ENCODE data around the gene PABPC1L2A.
A peak's percentile ranks its signal among the peaks of the same experiment; 100 is the strongest.
"Not testable (repeated sequence)": the region's sequence is repeated elsewhere in the genome, so short reads cannot be mapped to it uniquely, and the experiment has no call there.

The PABPC1L2A gene

DNA sequence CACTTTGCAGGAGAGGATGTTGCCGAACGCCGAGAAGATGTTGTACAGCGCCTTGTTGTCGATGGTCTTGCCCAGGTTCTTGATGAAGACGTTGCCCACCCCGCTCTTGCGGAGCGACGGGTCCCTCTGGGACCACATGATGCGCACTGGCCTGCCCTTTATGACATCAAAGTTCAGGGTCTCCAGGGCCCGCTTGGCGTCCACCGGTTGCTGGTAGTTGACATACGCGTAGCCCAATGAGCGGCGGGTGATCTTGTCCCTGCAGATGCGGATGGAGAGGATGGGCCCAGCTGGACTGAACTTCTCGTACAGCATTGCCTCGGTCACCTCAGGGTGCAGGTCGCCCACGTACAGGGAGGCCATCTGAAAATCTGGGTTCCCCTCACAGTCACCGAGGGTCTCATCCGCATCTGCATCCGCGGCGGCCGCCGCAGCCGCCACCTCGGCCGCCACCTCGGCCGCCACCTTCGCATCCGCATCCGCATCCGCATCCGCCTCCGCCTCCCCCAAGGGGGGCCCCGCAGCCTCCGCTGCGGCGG, at the start of gene PABPC1L2A:
TSS of gene PABPC1L2A (minus strand) at position 489 of the 539 bp plus-strand sequence. CDS start at position 363, 126 bp downstream.
- not testable (repeated sequence) for H3K36me3 Mint-ChIP-seq, H3K4me1 Mint-ChIP-seq, H3K27ac Mint-ChIP-seq, H3K4me3 Mint-ChIP-seq, H3K27me3 Mint-ChIP-seq, H3K9me3 Mint-ChIP-seq

DNA sequence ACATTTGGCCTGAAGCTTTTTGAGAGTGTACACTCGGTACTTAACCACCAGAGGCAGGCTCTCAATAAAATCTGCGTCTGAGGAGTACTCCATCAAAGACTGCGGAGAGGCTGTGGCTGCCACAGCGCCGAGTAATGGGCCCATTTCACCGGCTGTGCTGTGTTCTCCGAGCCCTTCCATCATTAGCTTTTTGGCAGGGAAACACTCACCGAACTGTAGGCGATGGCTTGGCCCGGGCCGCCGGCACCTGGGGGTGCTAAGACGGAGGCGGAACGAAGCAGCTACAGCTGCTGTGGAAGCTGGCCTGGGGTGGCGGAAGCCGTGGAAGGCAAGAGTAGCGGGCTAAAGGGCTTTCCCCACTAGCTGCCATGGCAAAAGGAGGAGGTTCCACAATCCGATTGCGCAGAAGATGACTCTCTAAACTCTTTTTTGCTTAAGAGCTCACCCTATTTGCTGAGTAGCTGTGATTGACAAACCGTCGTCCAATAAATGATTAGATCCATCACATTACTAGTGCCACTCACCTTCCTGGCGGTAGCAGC, 48.5 kb upstream of the PABPC1L2A start:
- Mint-ChIP-seq H3K4me1 (peaks cover 5% of the 10 kb centered on the region), H3K36me3 (peaks cover 3% of the 10 kb centered on the region), H3K9me3 (no peaks in the 10 kb centered on the region), H3K27ac (peak overlapping the region; percentile 68), H3K4me3 (peak overlapping the region; percentile 74), H3K27me3 (peaks cover 7% of the 10 kb centered on the region)

DNA sequence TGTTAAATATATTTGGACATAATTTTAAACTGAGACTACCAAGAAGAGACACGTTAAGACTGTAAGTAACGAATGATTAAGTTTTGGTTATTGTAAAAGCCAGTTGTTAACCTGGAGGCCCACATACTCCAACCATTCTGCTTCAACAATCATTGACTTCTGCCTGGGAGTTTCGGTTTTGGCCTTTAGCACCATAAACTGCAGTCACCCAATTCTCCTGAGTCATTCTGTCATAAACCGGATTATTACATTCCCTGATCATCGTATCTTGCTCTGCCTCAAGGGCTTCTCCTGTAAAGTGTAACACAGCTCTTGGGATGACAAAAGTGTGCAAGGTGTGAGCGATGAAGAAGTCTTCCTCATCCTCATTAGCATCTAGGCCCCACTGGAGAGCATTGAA, 46.9 kb upstream of the PABPC1L2A start:
- peaks cover 7% of the 10 kb centered on the region for H3K27me3 Mint-ChIP-seq
- H3K36me3 Mint-ChIP-seq, result peaks cover 3% of the 10 kb centered on the region
- H3K27ac Mint-ChIP-seq, result no peak overlapping the region
- peaks cover 5% of the 10 kb centered on the region for H3K4me1 Mint-ChIP-seq
- H3K4me3 Mint-ChIP-seq, result no peak overlapping the region
- no peaks in the 10 kb centered on the region for H3K9me3 Mint-ChIP-seq

DNA sequence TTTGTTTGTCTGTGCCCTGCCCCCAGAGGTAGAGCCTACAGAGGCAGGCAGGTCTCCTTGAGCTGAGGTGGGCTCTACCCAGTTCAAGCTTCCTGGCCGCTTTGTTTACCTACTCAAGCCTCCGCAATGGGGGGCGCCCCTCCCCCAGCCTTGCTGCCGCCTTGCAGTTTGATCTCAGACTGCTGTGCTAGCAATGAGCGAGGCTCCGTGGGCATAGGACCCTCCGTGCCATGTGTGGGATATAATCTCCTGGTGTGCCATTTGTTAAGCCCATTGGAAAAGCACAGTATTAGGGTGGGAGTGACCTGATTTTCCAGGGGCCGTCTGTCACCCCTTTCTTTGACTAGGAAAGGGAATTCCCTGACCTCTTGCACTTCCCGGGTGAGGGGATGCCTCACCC, 20.2 kb upstream of the PABPC1L2A start:
- H3K9me3 Mint-ChIP-seq, H3K27ac Mint-ChIP-seq, H3K4me3 Mint-ChIP-seq, H3K4me1 Mint-ChIP-seq, H3K27me3 Mint-ChIP-seq, H3K36me3 Mint-ChIP-seq: not testable (repeated sequence)

DNA sequence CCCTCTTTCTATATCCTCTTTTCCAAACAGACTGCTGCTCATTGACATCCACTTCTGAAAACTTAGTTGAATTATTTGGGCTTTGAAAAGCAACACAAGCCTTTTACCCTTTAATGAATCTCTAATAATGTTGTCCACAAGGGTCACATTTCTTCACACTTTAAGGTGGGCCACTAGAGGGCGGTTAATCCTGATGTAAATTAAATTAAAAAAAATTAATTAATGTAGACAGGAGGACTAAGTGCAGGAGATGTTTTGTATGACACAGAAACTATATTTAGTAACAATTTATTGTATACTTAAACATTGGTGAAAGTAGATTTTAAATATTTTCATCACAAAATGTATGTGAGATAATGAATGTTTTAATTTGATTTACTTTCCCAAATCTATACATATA, 7.5 kb upstream of the PABPC1L2A start:
- not testable (repeated sequence) for H3K36me3 Mint-ChIP-seq, H3K4me1 Mint-ChIP-seq, H3K9me3 Mint-ChIP-seq, H3K27ac Mint-ChIP-seq, H3K27me3 Mint-ChIP-seq, H3K4me3 Mint-ChIP-seq

DNA sequence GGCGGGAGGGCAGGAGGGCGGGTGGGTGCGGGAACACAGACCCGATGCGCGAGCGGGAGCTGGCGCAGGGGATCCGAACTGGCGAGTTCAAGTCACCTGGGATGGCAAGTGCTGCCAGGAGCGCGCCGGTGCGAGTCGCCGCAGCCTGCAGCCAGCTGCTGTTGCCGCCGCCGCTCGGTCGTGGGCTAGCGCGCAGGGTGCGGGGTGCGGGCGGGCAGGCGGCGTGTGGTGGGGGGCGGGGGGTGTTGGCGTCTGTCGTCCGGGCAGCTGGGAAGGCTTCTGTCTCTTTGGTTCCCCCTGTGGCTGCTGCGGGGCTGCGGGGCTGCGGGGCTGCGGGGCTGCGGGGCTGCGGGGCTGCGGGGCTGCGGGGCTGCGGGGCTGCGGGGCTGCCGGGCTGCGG, 572 bp upstream of the PABPC1L2A start:
- not testable (repeated sequence) for H3K27ac Mint-ChIP-seq, H3K27me3 Mint-ChIP-seq, H3K9me3 Mint-ChIP-seq, H3K4me3 Mint-ChIP-seq, H3K4me1 Mint-ChIP-seq, H3K36me3 Mint-ChIP-seq

DNA sequence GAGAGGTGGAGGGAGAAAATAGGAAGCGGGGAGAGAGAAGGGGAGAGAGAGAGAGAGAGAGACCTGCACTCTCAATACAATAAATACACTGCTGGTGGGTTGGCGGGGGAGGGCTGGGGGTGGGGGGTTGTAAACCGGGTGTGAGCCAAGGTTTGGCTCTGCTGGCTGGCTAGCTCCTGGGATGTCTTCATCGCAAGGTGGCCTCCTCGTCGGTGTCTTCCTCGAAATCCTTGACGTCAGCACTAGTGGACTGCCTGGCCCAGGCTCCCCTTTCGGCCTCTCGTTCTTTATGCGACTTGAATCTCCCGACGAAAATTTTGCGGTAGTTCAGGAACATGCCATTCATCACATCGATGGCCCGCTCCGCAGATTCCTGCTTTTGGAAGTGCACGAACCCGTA, 715 bp downstream of the PABPC1L2A start:
- not testable (repeated sequence) for H3K4me1 Mint-ChIP-seq, H3K4me3 Mint-ChIP-seq, H3K9me3 Mint-ChIP-seq, H3K36me3 Mint-ChIP-seq, H3K27ac Mint-ChIP-seq, H3K27me3 Mint-ChIP-seq

DNA sequence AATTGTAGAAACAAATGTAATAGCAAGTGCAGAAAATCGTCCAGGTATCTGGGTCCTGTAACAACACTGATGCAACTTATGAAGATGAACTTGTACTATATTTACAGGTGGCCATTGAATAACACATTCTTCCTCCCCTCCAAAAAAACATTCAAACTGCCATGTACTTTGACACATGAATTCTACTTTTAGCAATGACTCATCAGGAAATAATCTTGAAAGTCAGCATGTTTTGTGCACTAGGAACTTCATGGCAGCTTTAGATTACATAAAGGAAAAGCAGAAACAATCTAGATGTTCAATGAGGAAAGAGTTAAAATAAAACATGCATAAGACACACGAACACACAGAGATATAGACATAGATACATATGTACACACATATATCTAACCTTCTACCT, 2.5 kb downstream of the PABPC1L2A start:
- peaks cover 8% of the 10 kb centered on the region for H3K27me3 Mint-ChIP-seq
- H3K27ac Mint-ChIP-seq, result no peak overlapping the region
- no peak overlapping the region for H3K4me3 Mint-ChIP-seq
- no peaks in the 10 kb centered on the region for H3K4me1 Mint-ChIP-seq
- H3K36me3 Mint-ChIP-seq, result no peaks in the 10 kb centered on the region
- no peaks in the 10 kb centered on the region for H3K9me3 Mint-ChIP-seq

DNA sequence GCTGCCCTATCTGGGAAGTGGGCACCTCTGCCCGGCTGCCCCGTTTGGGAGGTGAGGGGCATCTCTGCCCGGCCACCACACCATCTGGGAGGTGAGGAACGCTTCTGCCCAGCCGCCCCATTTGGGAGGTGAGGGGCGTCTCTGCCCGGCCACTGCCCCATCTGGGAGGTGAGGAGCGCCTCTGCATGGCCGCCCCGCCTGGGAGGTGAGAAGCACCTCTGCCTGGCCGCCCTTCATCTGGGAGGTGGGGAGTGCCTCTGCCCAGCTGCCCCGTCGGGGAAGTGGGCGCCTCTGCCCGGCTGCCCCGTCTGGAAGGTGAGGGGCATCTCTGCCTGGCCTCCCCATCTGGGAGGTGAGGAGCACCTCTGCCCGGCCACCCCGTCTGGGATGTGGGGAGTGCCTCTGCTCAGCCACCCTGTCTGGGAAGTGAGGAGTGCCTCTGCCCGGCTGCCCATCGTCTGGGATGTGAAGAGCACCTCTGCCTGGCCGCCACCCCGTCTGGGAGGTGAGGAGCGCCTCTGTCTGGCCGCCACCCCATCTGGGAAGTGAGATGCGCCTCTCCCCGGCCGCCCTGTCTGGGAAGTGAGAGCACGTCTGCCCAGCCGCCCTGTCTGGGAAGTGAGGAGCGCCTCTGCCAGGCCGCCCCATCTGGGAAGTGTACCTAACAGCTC, 9.8 kb downstream of the PABPC1L2A start:
- H3K27me3 Mint-ChIP-seq, result peaks cover under 1% of the 10 kb centered on the region
- H3K36me3 Mint-ChIP-seq, result no peaks in the 10 kb centered on the region
- H3K4me3 Mint-ChIP-seq, result no peak overlapping the region
- H3K9me3 Mint-ChIP-seq, result no peaks in the 10 kb centered on the region
- H3K27ac Mint-ChIP-seq, result no peak overlapping the region
- no peaks in the 10 kb centered on the region for H3K4me1 Mint-ChIP-seq

DNA sequence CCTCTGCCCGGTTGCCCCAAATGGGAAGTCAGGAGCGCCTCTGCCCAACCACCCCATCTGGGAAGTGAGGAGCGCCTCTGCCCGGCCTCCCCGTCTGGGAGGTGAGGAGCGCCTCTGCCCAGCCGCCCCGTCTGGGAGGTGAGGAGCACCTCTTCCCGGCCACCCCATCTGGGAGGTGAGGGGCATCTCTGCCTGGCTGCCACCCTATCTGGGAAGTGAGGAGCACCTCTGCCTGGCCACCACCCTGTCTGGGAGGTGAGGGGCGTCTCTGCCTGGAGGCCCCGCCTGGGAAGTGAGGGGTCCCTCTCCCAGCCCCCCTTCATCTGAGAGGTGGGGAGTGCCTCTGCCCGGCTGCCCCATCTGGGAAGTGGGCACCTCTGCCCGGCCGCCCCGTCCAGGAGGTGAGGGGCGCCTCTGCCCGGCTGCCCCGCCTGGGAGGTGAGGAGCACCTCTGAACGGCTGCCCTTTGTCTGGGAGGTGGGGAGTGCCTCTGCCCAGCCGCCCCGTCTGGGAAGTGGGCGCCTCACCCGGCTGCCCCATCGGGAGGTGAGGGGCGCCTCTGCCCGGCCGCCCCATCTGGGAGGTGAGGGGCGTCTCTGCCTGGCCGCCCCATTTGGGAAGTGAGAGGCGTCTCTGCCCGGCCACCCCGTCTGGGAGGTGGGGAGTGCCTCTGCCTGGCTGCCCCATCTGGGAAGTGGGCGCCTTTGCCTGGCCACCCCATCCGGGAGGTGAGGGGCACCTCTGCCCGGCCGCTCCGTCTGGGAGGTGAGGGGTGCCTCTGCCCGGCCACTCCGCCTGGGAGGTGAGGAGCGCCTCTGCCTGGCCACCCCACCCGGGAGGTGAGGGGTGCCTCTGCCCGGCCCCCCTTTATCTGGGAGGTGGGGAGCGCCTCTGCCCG, 10.6 kb downstream of the PABPC1L2A start:
- H3K27ac Mint-ChIP-seq, result no peak overlapping the region
- H3K27me3 Mint-ChIP-seq, result no peaks in the 10 kb centered on the region
- H3K36me3 Mint-ChIP-seq, result no peaks in the 10 kb centered on the region
- H3K4me3 Mint-ChIP-seq, result no peak overlapping the region
- no peaks in the 10 kb centered on the region for H3K4me1 Mint-ChIP-seq
- H3K9me3 Mint-ChIP-seq, result no peaks in the 10 kb centered on the region

DNA sequence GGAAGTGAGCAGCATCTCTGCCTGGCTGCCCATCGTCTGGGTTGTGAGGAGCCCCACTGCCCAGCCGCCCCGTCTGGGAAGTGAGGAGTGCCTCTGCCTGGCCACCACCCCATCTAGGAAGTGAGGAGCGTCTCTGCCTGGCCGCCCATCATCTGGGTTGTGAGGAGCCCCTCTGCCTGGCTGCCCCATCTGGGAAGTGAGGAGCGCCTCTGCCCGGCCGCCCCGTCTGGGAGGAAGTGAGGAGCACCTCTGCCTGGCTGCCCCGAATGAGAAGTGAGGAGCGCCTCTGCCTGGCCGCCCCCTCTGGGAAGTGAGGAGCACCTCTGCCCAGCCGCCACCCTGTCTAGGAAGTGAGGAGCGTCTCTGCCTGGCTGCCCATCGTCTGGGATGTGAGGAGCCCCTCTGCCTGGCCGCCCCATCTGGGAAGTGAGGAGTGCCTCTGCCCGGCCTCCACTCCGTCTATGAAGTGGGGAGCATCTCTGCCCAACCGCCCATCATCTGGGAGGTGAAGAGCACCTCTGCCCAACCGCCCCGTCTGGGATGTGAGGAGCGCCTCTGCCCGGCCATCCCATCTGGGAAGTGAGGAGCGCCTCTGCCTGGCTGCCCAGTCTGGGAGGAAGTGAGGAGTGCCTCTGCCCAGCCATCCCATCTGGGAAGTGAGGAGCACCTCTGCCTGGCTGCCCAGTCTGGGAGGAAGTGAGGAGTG, 11.4 kb downstream of the PABPC1L2A start:
- H3K27ac Mint-ChIP-seq, result not testable (repeated sequence)

DNA sequence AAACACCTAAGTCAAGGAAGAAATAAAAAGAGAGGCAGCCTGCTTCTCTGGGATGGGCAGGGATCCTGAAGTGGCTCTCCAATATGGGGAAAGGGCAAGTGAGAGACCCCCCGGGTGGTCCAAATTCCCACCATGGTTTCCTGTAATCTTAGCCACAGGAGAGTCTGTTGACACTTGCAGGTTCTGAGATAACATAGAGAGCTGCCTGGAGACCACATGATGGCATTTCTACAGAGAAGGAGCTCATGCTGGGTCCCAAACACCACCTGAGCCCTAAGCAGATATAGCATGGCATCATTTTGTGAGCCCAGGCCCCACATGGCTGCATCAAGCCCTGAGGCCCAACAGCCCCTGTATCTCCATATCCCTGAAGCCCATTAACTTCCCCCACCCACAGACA, 50.4 kb downstream of the PABPC1L2A start:
- Mint-ChIP-seq H3K4me3 (no peak overlapping the region), H3K36me3 (no peaks in the 10 kb centered on the region), H3K27ac (no peak overlapping the region), H3K27me3 (peaks cover 5% of the 10 kb centered on the region), H3K4me1 (no peaks in the 10 kb centered on the region), H3K9me3 (peaks cover 14% of the 10 kb centered on the region)

More for the DNA sequence above, 11.4 kb downstream of the PABPC1L2A start:
- not testable (repeated sequence) for H3K9me3 Mint-ChIP-seq, H3K4me3 Mint-ChIP-seq, H3K36me3 Mint-ChIP-seq, H3K27me3 Mint-ChIP-seq, H3K4me1 Mint-ChIP-seq

Measured in activated naive CD4-positive, alpha-beta T cell treated with anti-CD3 and anti-CD28 coated beads, Interleukin-2, amount 50 U/mL, for 24 hours (primary cell).